Measurements from ENCODE around the gene KDM4B. TPM values are rescaled to one million over a fixed set of nuclear protein-coding genes. Genes with fewer than 3 reads are reported as not detected.

KDM4B gene
- total and polyA plus RNA-seq, 10 of the 15 experiments (the other 5 are each of a cell fraction or from before 2014, with no cell fraction given): 0.47 to 49.6 (median 16.2) TPM

- TF ChIP-seq RELA (IDR thresholded peaks at IDR 0.05; ENCODE audit: borderline replicate concordance, partially characterized antibody): no peak
- peak; percentile 99 for TF ChIP-seq IRF3 (IDR thresholded peaks at IDR 0.05)
- TF ChIP-seq MXI1 (IDR thresholded peaks at IDR 0.05; ENCODE audit: low read depth, low read length): peak; percentile 35; the same call in 1 of the 2 replicates
- TF ChIP-seq USF2 (IDR thresholded peaks at IDR 0.05; ENCODE audit: borderline replicate concordance, low read depth, low read length): peak; percentile 89
- peak; percentile 90; the same call in 1 of the 2 replicates for TF ChIP-seq MLLT1 (IDR thresholded peaks at IDR 0.05)
- TF ChIP-seq YY1 (IDR thresholded peaks at IDR 0.05; ENCODE audit: low read depth, low read length): peak; percentile 46; the same call in 1 of the 2 replicates
- TF ChIP-seq TAF1 (IDR thresholded peaks at IDR 0.05; ENCODE audit: borderline replicate concordance, low read depth, low read length): peak; percentile 81; the same call in 1 of the 2 replicates
- TF ChIP-seq PRDM15 (CRISPR knock-in tag; IDR thresholded peaks at IDR 0.05): no peak
- no peak for TF ChIP-seq CEBPB (IDR thresholded peaks at IDR 0.05; ENCODE audit: borderline replicate concordance in 1 of 2, low read depth in 2 of 2, low read length in 2 of 2)
- TF ChIP-seq SUPT20H (IDR thresholded peaks at IDR 0.05; ENCODE audit: borderline replicate concordance, control insufficient read depth, low read depth, low read length): no peak
- TF ChIP-seq NFYA (IDR thresholded peaks at IDR 0.05; ENCODE audit: borderline replicate concordance, low read depth, low read length): peak; percentile 4; the same call in 1 of the 2 replicates
- TF ChIP-seq CUX1 (IDR thresholded peaks at IDR 0.05; ENCODE audit: insufficient replicate concordance, low read depth, low read length): no peak
Observed at GRCh38 chr19:4968462-4969291, at the start of gene KDM4B (continued).

Data from GM12878 (cell line).